Trophoblast cell (in vitro differentiated cells and primary cell): ENCODE measurements around the gene NOX4. TPM values are rescaled to one million over a fixed set of nuclear protein-coding genes. Genes with fewer than 3 reads are reported as not detected.

ENCODE experiments used
- DNase-seq, 2 donors: peaks; one replicate each; pipeline ENCODE4 v3.0.0-alpha.2; 2016
- H2AFZ ChIP-seq: 2 replicates; pipeline ENCODE4 v1.6.1; 2013; ENCODE audit warnings: low read length, moderate library complexity, mild to moderate bottlenecking; ENCODE audit not compliant: insufficient read depth, poor library complexity
- H2AK5ac ChIP-seq: 2 replicates; pipeline ENCODE4 v1.6.1; 2013; ENCODE audit warnings: mild to moderate bottlenecking, low read length
- H2BK120ac ChIP-seq: 2 replicates; pipeline ENCODE4 v1.6.1; 2013; ENCODE audit warnings: low read length, mild to moderate bottlenecking, moderate library complexity; ENCODE audit not compliant: insufficient read depth, poor library complexity
- H2BK12ac ChIP-seq: 2 replicates; pipeline ENCODE4 v1.6.1; 2013; ENCODE audit warnings: mild to moderate bottlenecking, low read length, moderate library complexity
- H2BK5ac ChIP-seq: 2 replicates; pipeline ENCODE4 v1.6.1; 2013; ENCODE audit warnings: low read length, low read depth, moderate library complexity, mild to moderate bottlenecking; ENCODE audit not compliant: poor library complexity
- H3K14ac ChIP-seq: 2 replicates; pipeline ENCODE4 v1.6.1; 2013; ENCODE audit warnings: mild to moderate bottlenecking, low read length
- H3K18ac ChIP-seq: 2 replicates; pipeline ENCODE4 v1.6.1; 2013; ENCODE audit warnings: mild to moderate bottlenecking, low read length
- H3K23ac ChIP-seq: 2 replicates; pipeline ENCODE4 v1.6.1; 2013; ENCODE audit warnings: low read length
- H3K27ac ChIP-seq: 2 replicates; pipeline ENCODE4 v1.5.1; 2013; ENCODE audit warnings: low read depth, mild to moderate bottlenecking, inconsistent platforms, low read length, moderate library complexity
- H3K27me3 ChIP-seq: 2 replicates; pipeline ENCODE4 v1.6.1; 2013; ENCODE audit warnings: inconsistent platforms, mild to moderate bottlenecking, low read length, moderate library complexity; ENCODE audit not compliant: insufficient read depth
- H3K36me3 ChIP-seq, 2 experiments: 1 replicate in 1 of 2; 2 replicates in 1 of 2; pipeline ENCODE4 v1.6.1; 2013; ENCODE audit warnings: low read length in 2 of 2, mild to moderate bottlenecking in 2 of 2, moderate library complexity in 1 of 2; ENCODE audit not compliant: insufficient read depth in 2 of 2, control insufficient read depth in 1 of 2
- H3K4ac ChIP-seq: 2 replicates; pipeline ENCODE4 v1.6.1; 2013; ENCODE audit warnings: low read depth, mild to moderate bottlenecking, low read length, moderate library complexity
- H3K4me1 ChIP-seq, 2 experiments: 1 replicate in 1 of 2; 2 replicates in 1 of 2; pipeline ENCODE4 v1.6.1; 2013; ENCODE audit warnings: low read length in 2 of 2, mild to moderate bottlenecking in 2 of 2, moderate library complexity in 1 of 2; ENCODE audit not compliant: insufficient read depth in 2 of 2, control insufficient read depth in 1 of 2
- H3K4me2 ChIP-seq: 2 replicates; pipeline ENCODE4 v1.6.1; 2013; ENCODE audit warnings: inconsistent platforms, mild to moderate bottlenecking, low read length, moderate library complexity
- H3K4me3 ChIP-seq: 2 replicates; pipeline ENCODE4 v1.5.1; 2013; ENCODE audit warnings: mild to moderate bottlenecking, low read depth, low read length, inconsistent platforms
- H3K79me1 ChIP-seq: one replicate; pipeline ENCODE4 v1.6.1; 2013; ENCODE audit warnings: low read length
- H3K79me2 ChIP-seq: 2 replicates; pipeline ENCODE4 v1.6.1; 2013; ENCODE audit warnings: low read length, mild to moderate bottlenecking; ENCODE audit not compliant: control insufficient read depth, insufficient read depth, poor library complexity
- H3K9ac ChIP-seq: 2 replicates; pipeline ENCODE4 v1.6.1; 2013; ENCODE audit warnings: mild to moderate bottlenecking, low read length
- H3K9me3 ChIP-seq: 2 replicates; pipeline ENCODE4 v1.6.1; 2013; ENCODE audit warnings: low read depth, mild to moderate bottlenecking, control low read depth, inconsistent platforms, low read length; ENCODE audit not compliant: insufficient read depth
- H4K12ac ChIP-seq: 2 replicates; pipeline ENCODE4 v1.6.1; 2013; ENCODE audit warnings: low read depth, mild to moderate bottlenecking, low read length, moderate library complexity
- H4K8ac ChIP-seq: 2 replicates; pipeline ENCODE4 v1.6.1; 2013; ENCODE audit warnings: low read depth, mild to moderate bottlenecking, low read length, moderate library complexity
- H4K91ac ChIP-seq: one replicate; pipeline ENCODE4 v1.6.1; 2013; ENCODE audit warnings: low read depth, mild to moderate bottlenecking, low read length, moderate library complexity
- WGBS: extraction: QIAGEN DNeasy Blood & Tissue Kit; methylation state at CpG from one replicate; pipeline ENCODE4 v1.1.7; 2013; ENCODE audit warnings: missing lambda C conversion rate; ENCODE audit not compliant: insufficient read length, insufficient coverage; ENCODE audit errors: extremely low coverage; 5-methylcytosine and 5-hydroxymethylcytosine counted together
- polyA plus RNA-seq: library from polyadenylated mRNA; stranded (reverse); fragments of 200-250 nt; gene quantifications from 2 replicates; pipeline ENCODE4 v1.2.3, GENCODE V29; 2013

NOX4 gene
- 9.2 and 9.8 TPM in 2 replicates for polyA plus RNA-seq

DNA sequence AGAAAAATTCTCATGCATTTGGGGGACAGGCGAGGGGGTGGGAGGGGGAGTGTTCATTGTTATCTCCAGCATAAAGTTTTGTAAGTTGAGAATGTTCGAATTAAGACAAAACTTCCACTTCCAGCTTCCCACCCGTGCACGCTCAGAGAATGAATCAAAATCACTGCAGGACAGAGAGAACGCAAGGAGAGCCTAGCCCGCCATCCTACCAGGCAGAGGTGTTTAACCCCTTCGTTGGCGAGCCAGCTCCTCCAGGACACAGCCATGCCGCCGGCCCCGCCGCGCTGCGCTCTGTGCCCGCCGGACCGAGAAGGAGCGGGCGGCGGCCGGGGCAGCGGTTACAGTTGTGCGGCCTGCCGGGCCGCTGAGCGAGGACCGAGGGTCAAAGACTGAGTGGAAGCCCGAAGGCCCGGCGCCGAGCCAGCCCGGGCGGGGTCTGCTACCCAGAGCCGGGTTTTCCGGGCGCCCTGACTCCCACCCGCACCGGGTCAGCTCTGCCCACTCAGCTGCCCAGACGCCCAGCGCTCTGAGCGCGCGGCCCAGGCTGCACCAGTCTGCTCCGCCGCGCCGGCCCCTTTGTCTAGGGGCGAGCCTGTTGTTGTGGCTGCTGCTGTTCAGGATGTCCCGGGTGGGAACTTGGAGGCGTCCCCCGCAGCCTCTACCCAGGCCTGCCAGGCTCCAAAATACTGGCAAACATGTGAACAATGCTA lies at the start of gene NOX4:
TSS of gene NOX4 (minus strand) at position 395 of the 710 bp plus-strand sequence. CDS start at position 266, 129 bp downstream.
- no CpG with 5 or more reads among the region's 51 CpGs for WGBS
- peak within 1 kb of the TSS; percentile 92 for H4K12ac ChIP-seq
- peak within 1 kb of the TSS; percentile 78 for H3K27ac ChIP-seq
- peak within 1 kb of the TSS; percentile 89 for H3K4ac ChIP-seq
- H3K18ac ChIP-seq, result peak within 1 kb of the TSS; percentile 89
- peak within 1 kb of the TSS; percentile 63 for H3K4me2 ChIP-seq
- peaks cover 5% of the 10 kb centered on the region for H3K79me2 ChIP-seq
- H3K23ac ChIP-seq, result no peak within 1 kb of the TSS
- H3K27me3 ChIP-seq, result no peaks in the 10 kb centered on the region
- H3K79me1 ChIP-seq, result peaks cover 24% of the 10 kb centered on the region
- peak within 1 kb of the TSS; percentile 79 for H2BK5ac ChIP-seq
- H2BK12ac ChIP-seq, result peak within 1 kb of the TSS; percentile 76
- peaks cover 7 to 8% of the 10 kb centered on the region in 2 experiments for H3K4me1 ChIP-seq
- H3K9me3 ChIP-seq, result no peaks in the 10 kb centered on the region
- peak within 1 kb of the TSS; percentile 85 for H2AK5ac ChIP-seq
- H3K36me3 ChIP-seq, result no peaks in the 10 kb centered on the region
- peak within 1 kb of the TSS; percentile 95 for H3K9ac ChIP-seq
- peak within 1 kb of the TSS; percentile 96 for H4K8ac ChIP-seq
- H3K4me3 ChIP-seq, result peak within 1 kb of the TSS; percentile 69
- peak within 1 kb of the TSS; percentile 95 for H3K14ac ChIP-seq
- peak within 1 kb of the TSS; percentile 95 for H2AFZ ChIP-seq
- peak within 1 kb of the TSS; percentile 97 for H2BK120ac ChIP-seq
- no peak for DNase-seq
- peak within 1 kb of the TSS; percentile 97 for H4K91ac ChIP-seq

DNA sequence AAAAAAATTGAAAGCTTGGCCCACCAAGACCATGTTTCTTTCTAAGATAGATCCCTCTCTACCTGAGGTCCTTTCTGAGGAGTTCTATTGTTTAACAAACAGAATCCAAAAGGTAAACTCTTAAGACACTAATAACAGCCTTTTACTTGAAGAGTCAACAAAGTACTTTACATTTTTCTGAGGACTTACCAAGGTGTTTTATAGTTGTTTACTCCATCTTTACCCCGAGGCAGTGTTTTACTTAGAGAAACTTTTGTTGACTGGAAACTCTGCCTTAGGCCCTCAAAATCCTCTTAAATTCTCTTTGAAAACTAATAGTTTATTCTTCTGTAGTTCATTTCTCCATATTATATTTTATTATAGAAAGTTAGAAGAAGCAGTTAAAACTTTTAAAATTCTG lies 49.7 kb upstream of the NOX4 start:
- H3K36me3 ChIP-seq, result no peaks in the 10 kb centered on the region
- H3K14ac ChIP-seq, result no peak overlapping the region
- H3K4me3 ChIP-seq, result no peak overlapping the region
- peak in 1 of 2 donors; percentile 76 for DNase-seq
- H2AK5ac ChIP-seq, result no peak overlapping the region
- no peak overlapping the region for H3K27ac ChIP-seq
- H3K79me2 ChIP-seq, result no peaks in the 10 kb centered on the region
- no peak overlapping the region for H3K23ac ChIP-seq
- no peaks in the 10 kb centered on the region for H3K4me1 ChIP-seq
- WGBS, result no CpG with 5 or more reads among the region's 1 CpG
- H2BK12ac ChIP-seq, result no peak overlapping the region
- no peak overlapping the region for H3K9ac ChIP-seq
- no peak overlapping the region for H3K4me2 ChIP-seq
- H3K27me3 ChIP-seq, result no peaks in the 10 kb centered on the region
- peaks cover 8% of the 10 kb centered on the region for H3K79me1 ChIP-seq
- H3K4ac ChIP-seq, result no peak overlapping the region
- peak overlapping the region; percentile 47 for H4K91ac ChIP-seq
- H3K18ac ChIP-seq, result no peak overlapping the region
- no peak overlapping the region for H2BK5ac ChIP-seq
- no peaks in the 10 kb centered on the region for H3K9me3 ChIP-seq
- H2AFZ ChIP-seq, result no peak overlapping the region
- no peak overlapping the region for H4K12ac ChIP-seq
- H2BK120ac ChIP-seq, result no peak overlapping the region
- no peak overlapping the region for H4K8ac ChIP-seq

DNA sequence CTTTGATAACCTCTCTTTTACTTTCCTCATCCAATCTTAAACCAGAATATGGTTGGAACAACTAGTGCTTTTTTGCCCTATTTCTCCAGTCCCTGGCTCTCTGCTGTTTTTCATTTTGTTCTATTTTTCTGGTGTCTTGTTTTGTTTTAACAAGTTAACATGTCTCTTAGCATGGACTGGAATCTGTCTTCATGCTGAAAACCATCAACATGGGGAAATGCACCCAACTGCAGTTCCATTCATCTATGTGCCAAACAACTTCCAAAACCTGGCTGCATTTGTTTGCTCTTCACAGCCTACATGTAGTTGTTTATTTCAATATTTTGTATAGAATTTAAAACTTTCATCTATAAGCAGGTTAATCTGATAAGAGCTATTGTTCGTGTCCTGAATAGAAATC lies 46.8 kb upstream of the NOX4 start:
- no peak overlapping the region for H2BK12ac ChIP-seq
- peaks cover 2 to 8% of the 10 kb centered on the region in 2 experiments for H3K4me1 ChIP-seq
- no peak overlapping the region for H2BK120ac ChIP-seq
- no peak overlapping the region for H2AK5ac ChIP-seq
- H3K9me3 ChIP-seq, result no peaks in the 10 kb centered on the region
- H3K27me3 ChIP-seq, result no peaks in the 10 kb centered on the region
- peaks cover 11% of the 10 kb centered on the region for H3K79me1 ChIP-seq
- H3K36me3 ChIP-seq, result no peaks in the 10 kb centered on the region
- H4K12ac ChIP-seq, result no peak overlapping the region
- H3K14ac ChIP-seq, result no peak overlapping the region
- no peak overlapping the region for H3K18ac ChIP-seq
- H3K4me2 ChIP-seq, result no peak overlapping the region
- H3K9ac ChIP-seq, result no peak overlapping the region
- DNase-seq, result no peak
- H3K27ac ChIP-seq, result no peak overlapping the region
- H4K8ac ChIP-seq, result no peak overlapping the region
- no peaks in the 10 kb centered on the region for H3K79me2 ChIP-seq
- WGBS, result no CpG with 5 or more reads among the region's 1 CpG
- no peak overlapping the region for H4K91ac ChIP-seq
- H2AFZ ChIP-seq, result no peak overlapping the region
- no peak overlapping the region for H3K4me3 ChIP-seq
- no peak overlapping the region for H2BK5ac ChIP-seq
- H3K23ac ChIP-seq, result no peak overlapping the region
- H3K4ac ChIP-seq, result no peak overlapping the region

DNA sequence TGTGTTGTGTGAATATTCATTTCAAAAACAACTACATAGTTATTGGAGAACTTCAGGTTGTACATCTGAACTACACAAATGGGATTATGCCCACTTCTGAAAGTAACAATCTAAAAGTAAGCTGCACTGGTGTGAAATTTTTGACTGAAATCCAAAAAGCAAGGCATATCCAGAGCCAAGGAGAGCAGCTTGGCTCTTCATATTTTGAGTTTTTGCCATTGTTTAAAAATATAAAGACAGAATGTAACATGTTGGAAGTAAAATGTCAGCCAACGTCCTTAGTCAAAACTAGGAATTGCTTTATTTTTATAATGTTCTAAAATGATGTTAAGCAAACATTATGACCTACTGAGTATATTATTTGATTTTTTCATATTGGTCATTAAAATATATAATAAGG lies 45.8 kb upstream of the NOX4 start:
- Histone ChIP-seq H2BK12ac (no peak overlapping the region), H3K27me3 (no peaks in the 10 kb centered on the region), H2AK5ac (no peak overlapping the region), H3K14ac (no peak overlapping the region), H3K36me3 (no peaks in the 10 kb centered on the region), H3K79me1 (peaks cover 13% of the 10 kb centered on the region), H3K4me2 (no peak overlapping the region), H3K9me3 (no peaks in the 10 kb centered on the region), H3K4ac (no peak overlapping the region), H3K79me2 (no peaks in the 10 kb centered on the region), H2AFZ (no peak overlapping the region), H3K4me3 (no peak overlapping the region), H3K4me1 (peaks cover 2 to 8% of the 10 kb centered on the region in 2 experiments), H4K12ac (no peak overlapping the region), H3K18ac (no peak overlapping the region), H3K23ac (no peak overlapping the region), H3K27ac (no peak overlapping the region), H4K8ac (no peak overlapping the region), H3K9ac (no peak overlapping the region), H2BK5ac (no peak overlapping the region), H4K91ac (no peak overlapping the region), H2BK120ac (no peak overlapping the region)
- no peak for DNase-seq
- no CpG with 5 or more reads among the region's 1 CpG for WGBS
